ENCODE results near the gene MS4A6E.

Gene MS4A6E

GRCh38 chr11:60336767-60337391, 9.8 kb downstream of the MS4A6E start:
- no peak overlapping the region for H3K4me3 ChIP-seq (ENCODE audit: low read length)
- TF ChIP-seq CTCF (conservative IDR thresholded peaks at IDR 0.05; ENCODE audit: low read depth, low read length) = no peak
- no peak for DNase-seq (ENCODE audit: low read depth)

- no peak overlapping the region for H3K4me3 ChIP-seq (ENCODE audit: low read length)
- no peak for DNase-seq (ENCODE audit: low read depth)
- no peak for TF ChIP-seq CTCF (conservative IDR thresholded peaks at IDR 0.05; ENCODE audit: low read depth, low read length)
Observed at GRCh38 chr11:60338053-60338452, 11.0 kb downstream of the MS4A6E start.

GRCh38 chr11:60339356-60339755, 12.3 kb downstream of the MS4A6E start:
- no peak overlapping the region for H3K4me3 ChIP-seq (ENCODE audit: low read length)
- DNase-seq (ENCODE audit: low read depth) = no peak
- no peak for TF ChIP-seq CTCF (conservative IDR thresholded peaks at IDR 0.05; ENCODE audit: low read depth, low read length)

- peak; percentile 68 for TF ChIP-seq CTCF (conservative IDR thresholded peaks at IDR 0.05; ENCODE audit: low read depth, low read length)
- no peak for DNase-seq (ENCODE audit: low read depth)
Observed at GRCh38 chr11:60343094-60343704, 16.1 kb downstream of the MS4A6E start.

GRCh38 chr11:60344146-60344545, 17.1 kb downstream of the MS4A6E start:
- no peak for DNase-seq (ENCODE audit: low read depth)
- H3K4me3 ChIP-seq (ENCODE audit: low read length) = no peak overlapping the region
- TF ChIP-seq CTCF (conservative IDR thresholded peaks at IDR 0.05; ENCODE audit: low read depth, low read length) = no peak

More at GRCh38 chr11:60343094-60343704, 16.1 kb downstream of the MS4A6E start:
- no peak overlapping the region for H3K4me3 ChIP-seq (ENCODE audit: low read length)

GRCh38 chr11:60345489-60345888, 18.4 kb downstream of the MS4A6E start:
- H3K4me3 ChIP-seq (ENCODE audit: low read length) = no peak overlapping the region
- TF ChIP-seq CTCF (conservative IDR thresholded peaks at IDR 0.05; ENCODE audit: low read depth, low read length) = peak; percentile 66
- DNase-seq (ENCODE audit: low read depth) = no peak
